GM18520 (cell line): ENCODE data around the gene PARVB.

Source experiments
- ATAC-seq: cut with Tn5 transposase; IDR thresholded peaks from one replicate; pipeline ENCODE4 v1.9.1; 2021; ENCODE audit not compliant: unreplicated experiment

The PARVB gene

GRCh38 chr22:44179196-44179988 lies 155.3 kb downstream of the PARVB start:
- no peak for ATAC-seq

- no peak for ATAC-seq
These were observed 156.0 kb downstream of the PARVB start for GRCh38 chr22:44179989-44180705.

DNA sequence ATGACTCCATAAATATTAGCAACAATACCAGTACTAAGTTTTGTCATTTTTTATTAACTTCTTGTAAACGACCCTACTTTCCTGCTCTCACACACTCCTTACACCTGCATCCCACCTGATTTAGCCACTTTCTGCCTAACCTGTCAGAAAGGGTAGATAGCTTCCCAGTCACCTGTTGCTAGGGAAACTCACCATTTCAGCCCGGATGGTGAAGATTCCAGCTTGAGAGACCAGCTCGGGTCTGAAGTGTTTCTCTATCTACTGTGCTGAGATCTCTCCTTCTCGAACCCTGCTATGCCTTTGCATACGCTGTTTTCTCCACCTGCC lies 156.6 kb downstream of the PARVB start, which contains the start of gene PARVG:
PARVG (plus strand) TSS at position 220 of the 327 bp plus-strand sequence. CDS start 2,405 bp downstream, outside the sequence.
- ATAC-seq, result no peak

DNA sequence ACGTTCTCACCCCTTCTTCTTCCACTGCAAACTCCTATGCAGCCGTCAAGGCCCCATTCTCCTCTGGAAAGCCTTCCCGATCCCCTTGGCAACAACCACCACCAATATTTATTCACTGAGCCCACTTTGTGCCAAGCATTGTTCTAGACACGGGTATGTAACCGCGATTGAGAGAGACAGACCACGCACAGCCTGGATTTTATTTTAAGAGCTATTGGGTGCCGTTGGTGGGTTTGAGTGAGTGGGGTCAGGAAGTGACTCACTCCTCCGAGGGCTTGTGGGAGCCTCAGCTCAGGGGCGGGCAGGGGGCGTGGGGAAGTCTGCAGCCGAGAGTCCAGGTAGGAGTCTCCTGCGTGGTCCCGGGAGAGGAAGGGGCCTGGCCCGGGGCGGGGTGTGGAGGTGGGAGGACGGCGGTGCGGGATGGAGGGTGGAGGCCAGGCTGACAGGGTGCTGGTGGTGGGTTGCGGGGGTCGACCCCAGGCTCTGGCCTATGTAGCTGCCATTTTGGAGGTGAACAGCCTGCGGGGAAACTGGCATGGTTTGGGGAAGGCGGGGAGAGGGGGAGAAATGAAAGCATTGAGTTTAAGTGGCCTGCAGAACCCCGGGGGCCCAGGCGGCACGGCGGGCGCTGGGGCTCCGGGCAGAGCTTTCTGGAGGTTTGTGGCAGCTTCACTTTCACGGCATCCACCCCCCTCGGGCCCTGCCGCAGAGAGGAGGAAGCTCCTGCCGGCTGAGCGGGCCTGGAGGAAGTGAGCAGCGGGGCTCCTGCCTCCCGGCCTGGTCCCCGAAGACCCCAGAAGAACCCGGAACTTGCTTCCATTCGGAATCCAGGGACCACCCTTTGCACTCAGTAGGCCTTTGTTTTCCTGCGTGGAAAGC lies 157.2 kb downstream of the PARVB start:
- no peak for ATAC-seq

DNA sequence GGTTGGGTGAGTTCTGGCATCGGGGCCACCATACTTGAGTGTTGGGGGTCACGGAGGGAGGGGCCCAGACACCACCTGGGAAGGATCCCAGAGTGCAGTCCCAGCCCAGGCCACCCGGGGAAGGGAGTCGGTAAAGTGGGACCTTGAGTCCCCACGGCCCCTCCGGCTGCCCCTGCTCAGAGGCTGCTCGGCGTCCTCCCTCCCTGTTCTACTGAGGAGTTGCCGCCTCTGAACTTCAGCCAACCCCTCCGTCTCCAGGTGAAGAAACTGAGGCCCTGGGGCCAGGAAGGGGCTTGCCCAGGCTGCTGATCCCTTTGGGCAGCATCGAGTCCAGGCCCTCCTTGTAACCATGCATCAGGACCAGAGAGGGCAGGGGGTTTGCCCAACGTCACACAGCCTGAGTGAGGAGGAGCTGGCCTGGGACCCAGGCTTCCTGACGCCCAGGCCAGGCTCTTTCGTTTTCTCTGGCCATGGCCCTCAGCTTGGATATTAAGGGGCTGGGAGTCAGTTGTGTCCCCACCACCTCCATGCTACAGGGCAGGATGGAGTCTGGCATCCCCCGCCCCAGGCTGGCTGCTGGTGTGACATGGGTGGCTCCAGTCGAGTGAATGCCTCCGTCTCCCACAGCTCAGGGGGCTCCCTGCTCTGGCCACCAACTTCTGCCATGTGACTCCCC lies 157.9 kb downstream of the PARVB start:
- no peak for ATAC-seq

- no peak for ATAC-seq
These were observed 158.6 kb downstream of the PARVB start for GRCh38 chr22:44182588-44183286.

- no peak for ATAC-seq
These were observed 159.1 kb downstream of the PARVB start for GRCh38 chr22:44183287-44183588.

GRCh38 chr22:44184006-44184405 lies 159.9 kb downstream of the PARVB start:
- no peak for ATAC-seq

- ATAC-seq, result no peak
These were observed 161.4 kb downstream of the PARVB start for GRCh38 chr22:44185237-44186120.

DNA sequence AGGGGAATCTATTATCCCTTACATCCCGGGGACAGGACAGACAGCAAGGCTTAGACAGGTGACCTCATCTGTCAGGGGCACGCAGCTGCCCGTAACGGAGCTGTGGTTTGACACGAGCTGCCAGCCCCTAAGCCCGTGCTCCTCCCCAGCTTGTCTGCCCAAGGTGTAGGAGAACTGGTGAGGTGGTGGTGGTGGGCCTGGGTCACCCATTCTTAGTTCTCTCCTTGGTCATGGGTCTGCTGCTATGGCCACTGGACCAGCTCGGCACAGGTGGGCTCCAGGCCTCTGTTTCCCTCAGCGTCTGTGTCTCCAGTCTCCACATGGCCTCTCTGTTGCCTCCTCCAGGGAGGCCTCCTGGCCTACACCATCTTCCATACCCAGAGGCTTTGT lies 162.0 kb downstream of the PARVB start:
- no peak for ATAC-seq

DNA sequence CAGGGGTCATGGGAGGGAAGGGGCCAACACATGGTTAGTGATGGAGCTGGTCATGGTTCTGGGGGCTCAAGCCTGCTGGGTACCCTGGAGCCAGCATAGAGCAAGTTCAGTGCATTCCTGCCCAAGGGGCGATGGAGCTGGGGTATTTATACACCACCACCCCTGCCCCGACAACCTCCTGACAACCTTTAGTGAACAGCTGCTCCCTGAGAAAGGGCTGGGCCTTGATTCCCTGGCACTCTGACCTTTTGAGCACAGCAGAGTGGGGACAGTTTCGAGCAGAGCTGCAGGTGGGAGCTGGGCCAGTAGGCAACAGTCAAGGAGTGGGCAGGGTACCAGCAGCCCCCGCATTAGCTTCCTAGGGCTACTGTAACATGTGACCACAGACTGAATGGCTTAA lies 162.6 kb downstream of the PARVB start:
- no peak for ATAC-seq

GRCh38 chr22:44187652-44188230 lies 163.6 kb downstream of the PARVB start:
- ATAC-seq, result no peak

GRCh38 chr22:44188316-44188715 lies 164.2 kb downstream of the PARVB start:
- no peak for ATAC-seq

GRCh38 chr22:44188986-44189630 lies 165.0 kb downstream of the PARVB start:
- ATAC-seq, result no peak

- no peak for ATAC-seq
These were observed 166.4 kb downstream of the PARVB start for GRCh38 chr22:44190381-44190976.

DNA sequence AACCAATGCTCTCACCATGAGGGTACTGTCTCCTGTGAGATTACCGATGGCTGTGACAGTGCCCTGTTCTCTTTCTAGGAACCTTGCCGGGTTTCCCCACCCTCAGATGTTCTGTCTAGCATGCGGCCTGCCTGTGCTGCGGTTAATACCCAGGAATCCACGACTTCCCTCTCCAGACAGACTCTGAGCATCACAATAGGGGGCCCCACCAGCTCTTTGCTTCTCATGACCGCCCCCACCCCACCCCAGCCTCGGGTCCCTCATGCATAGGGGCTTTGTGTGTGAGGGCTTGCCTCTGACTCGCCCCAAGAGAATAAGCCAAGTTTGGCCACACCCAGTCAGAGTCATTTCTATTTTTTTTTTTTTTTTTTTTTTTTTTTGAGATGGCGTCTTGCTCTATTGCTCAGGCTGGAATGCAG lies 166.9 kb downstream of the PARVB start:
- no peak for ATAC-seq

DNA sequence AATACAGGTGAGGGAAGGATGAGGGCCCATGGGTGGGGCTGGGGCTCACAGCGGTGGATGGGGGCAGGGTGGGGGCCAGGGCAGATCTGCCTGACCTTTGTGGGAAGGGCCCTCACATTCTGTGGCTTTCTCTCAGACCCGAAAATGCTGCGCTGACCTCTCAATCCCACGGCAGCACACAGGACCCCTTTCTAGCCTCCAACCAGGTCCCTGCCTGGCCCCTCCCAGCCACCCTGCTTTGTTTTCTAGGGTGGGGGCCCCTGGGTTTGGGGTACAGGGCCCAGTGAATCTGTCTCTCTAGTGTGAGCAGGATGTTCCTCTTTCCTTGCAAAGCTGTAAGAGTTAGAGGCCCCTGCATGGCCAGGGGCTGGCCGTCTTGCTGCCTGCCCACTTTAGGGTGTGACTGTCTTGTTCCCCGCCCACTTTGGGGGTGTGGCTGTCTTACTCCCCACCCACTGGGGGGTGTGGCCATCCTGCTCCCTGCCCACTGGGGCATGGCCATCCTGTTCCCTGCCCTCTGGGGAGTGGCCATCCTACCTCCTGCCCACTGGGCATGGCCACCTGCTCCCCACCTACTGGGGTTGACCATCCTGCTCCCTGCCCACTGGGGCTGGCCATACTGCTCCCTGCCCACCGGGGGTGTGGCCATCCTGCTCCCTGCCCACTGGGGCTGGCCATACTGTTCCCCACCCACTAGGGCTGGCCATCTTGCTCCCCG lies 168.2 kb downstream of the PARVB start:
- ATAC-seq, result no peak
